ENCODE results near the gene PAOX.

DNA sequence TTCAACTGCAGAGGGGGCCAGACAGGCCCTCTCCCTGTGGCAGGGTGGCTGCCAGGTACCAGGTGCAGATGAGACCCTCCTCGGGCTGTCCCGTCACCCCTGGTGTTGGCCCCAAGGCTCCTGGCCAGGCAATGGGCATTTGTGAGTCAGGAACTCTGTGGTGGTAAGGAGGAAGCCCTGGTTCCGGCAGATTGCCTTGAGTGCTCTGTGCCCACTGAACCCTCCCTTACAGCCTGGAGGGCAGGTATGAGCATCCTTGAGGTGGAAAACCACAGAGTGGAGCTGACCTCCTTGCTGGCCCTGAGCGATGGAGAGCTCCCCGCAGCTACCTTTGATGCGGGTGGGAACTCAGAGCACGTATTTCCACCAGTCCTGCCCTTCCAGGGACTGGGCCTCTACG, 2.0 kb downstream of the PAOX start:
- TF ChIP-seq POLR2AphosphoS5 (IDR thresholded peaks at IDR 0.05; ENCODE audit: low read depth), result no peak
- no peak for TF ChIP-seq CTCF (conservative IDR thresholded peaks at IDR 0.05; ENCODE audit: low read depth in 2 of 2)
- no peak for TF ChIP-seq EZH2phosphoT487 (IDR thresholded peaks at IDR 0.05; ENCODE audit: unreplicated experiment)
- no peak for TF ChIP-seq STAT1 (IDR thresholded peaks at IDR 0.05; ENCODE audit: unreplicated experiment)
- no peak for TF ChIP-seq JUNB (IDR thresholded peaks at IDR 0.05; ENCODE audit: unreplicated experiment)
- TF ChIP-seq, protein P1, sequence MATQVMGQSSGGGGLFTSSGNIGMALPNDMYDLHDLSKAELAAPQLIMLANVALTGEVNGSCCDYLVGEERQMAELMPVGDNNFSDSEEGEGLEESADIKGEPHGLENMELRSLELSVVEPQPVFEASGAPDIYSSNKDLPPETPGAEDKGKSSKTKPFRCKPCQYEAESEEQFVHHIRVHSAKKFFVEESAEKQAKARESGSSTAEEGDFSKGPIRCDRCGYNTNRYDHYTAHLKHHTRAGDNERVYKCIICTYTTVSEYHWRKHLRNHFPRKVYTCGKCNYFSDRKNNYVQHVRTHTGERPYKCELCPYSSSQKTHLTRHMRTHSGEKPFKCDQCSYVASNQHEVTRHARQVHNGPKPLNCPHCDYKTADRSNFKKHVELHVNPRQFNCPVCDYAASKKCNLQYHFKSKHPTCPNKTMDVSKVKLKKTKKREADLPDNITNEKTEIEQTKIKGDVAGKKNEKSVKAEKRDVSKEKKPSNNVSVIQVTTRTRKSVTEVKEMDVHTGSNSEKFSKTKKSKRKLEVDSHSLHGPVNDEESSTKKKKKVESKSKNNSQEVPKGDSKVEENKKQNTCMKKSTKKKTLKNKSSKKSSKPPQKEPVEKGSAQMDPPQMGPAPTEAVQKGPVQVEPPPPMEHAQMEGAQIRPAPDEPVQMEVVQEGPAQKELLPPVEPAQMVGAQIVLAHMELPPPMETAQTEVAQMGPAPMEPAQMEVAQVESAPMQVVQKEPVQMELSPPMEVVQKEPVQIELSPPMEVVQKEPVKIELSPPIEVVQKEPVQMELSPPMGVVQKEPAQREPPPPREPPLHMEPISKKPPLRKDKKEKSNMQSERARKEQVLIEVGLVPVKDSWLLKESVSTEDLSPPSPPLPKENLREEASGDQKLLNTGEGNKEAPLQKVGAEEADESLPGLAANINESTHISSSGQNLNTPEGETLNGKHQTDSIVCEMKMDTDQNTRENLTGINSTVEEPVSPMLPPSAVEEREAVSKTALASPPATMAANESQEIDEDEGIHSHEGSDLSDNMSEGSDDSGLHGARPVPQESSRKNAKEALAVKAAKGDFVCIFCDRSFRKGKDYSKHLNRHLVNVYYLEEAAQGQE (IDR thresholded peaks at IDR 0.05; ENCODE audit: unreplicated experiment), result no peak
- no peak for TF ChIP-seq EZH2 (IDR thresholded peaks at IDR 0.05; ENCODE audit: low read depth, unreplicated experiment)
- TF ChIP-seq CREB1 (CRISPR knock-in tag; IDR thresholded peaks at IDR 0.05; ENCODE audit: low read depth), result no peak
- TF ChIP-seq NANOG (IDR thresholded peaks at IDR 0.05; ENCODE audit: borderline replicate concordance), result no peak
- TF ChIP-seq ETS1 (IDR thresholded peaks at IDR 0.05), result no peak
- no peak for TF ChIP-seq ZNF114 (CRISPR knock-in tag; IDR thresholded peaks at IDR 0.05)
- no peak for TF ChIP-seq ZNF331 (CRISPR knock-in tag; IDR thresholded peaks at IDR 0.05; ENCODE audit: low read depth)
- TF ChIP-seq ZNF462 (CRISPR knock-in tag; IDR thresholded peaks at IDR 0.05), result no peak

Measured in GM23338 (cell line).